CD4-positive, alpha-beta T cell treated with Interleukin-15 for 4 hours (primary cell): ENCODE data around the gene PLA2G4B.

Experiments
- DNase-seq: peaks from one replicate; pipeline ENCODE4 v3.0.0-alpha.2; 2020; ENCODE audit warnings: low spot score

PLA2G4B gene

DNA sequence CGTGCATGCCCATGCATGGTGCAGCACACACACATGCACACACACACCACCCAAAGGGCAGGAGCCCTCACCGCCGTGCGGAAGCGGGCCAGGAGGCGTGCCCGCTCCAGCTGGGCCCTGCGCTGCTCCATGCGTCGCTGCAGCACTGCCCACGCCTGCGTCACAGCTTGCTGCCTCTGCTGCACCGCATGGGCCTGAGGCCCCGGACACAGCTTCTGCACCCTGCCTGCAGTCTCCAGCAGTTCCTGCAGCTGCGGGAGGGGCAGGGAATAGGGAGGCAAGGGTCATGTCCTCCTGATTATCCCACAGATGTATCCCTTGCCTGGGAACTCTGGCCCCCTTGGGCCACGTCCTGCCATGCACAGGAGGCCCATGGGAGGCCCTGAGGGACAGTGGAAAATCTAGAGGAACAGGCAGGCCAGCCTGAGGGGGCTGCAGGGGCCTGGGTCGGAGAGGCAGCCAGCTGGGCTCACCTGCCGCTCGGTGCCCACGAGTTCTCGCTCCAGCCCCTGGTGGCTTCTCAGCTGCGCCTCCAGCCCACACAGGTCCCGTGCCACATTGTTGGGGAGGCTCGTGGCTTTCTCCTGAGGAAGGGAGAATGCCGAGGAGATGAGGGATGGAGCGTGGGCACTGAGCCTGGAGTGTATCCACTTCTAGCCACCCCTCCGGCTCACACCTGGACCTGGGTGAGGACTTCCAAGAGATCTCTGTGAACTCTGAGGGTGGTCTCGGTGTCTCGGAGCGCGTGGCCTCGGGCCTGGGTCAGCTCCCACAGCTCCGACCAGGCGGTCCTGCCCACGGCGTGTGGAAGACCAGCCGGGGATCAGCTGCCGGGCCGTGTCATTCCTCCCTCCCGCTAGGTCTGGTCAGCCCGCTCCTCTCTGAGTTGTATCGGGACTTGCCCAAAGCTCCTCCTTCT lies 31.4 kb downstream of the PLA2G4B start:
- DNase-seq: no peak

DNA sequence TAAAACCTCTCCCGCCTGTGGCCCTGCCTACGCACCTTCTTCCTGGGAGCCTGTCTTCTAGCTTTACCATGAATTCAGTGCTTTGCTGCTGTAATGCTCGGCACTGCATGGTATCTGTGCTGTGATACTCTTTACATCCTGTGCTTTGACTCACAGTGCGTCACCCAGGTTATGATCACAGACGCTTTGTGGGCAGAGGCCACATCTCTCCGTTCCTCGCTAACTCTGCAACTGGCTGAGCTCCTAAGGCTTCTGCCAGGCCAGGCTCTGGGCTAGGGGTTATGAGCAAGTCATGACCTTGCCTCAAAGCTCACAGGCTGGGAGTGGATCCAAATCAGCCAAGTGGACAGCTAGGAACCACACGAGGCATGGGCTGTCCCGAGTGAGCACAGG lies 32.0 kb downstream of the PLA2G4B start:
- DNase-seq: peak; percentile 72

DNA sequence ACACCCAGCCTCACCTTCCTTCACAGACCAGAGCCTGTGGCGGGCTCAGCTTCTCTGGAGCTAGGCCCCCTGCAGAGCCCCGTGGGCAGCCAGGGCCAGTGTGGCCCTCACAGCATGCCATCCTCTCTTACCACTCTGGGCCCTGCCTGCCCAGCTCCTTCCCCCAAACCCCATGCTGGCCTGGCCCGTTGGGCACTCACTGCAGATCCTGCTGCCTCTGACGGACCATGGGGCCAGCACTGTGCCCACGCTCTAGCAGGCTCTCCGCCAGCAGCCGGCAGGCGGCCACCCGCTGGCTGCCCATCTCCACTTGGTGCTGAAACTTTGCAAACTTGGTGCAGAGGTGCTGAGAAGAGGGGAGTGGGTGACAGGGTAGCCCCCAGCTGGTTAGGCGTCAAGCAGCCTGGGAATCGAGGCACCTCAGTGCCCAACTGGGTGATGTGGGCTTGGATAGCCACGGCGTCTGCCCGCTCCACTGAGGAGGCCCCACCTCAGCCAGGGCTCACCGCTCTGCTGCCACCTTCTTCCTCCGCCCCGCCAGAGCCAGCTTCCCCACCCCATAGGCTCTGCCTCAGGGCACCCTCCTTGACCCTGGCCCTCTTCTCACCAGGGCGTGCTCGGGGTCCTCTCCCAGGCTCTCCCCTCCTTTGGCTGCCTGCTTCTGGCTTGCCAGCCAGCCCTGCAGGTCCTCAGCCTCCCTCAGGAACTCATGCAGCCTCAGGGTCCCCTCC lies 32.7 kb downstream of the PLA2G4B start:
- no peak for DNase-seq

DNA sequence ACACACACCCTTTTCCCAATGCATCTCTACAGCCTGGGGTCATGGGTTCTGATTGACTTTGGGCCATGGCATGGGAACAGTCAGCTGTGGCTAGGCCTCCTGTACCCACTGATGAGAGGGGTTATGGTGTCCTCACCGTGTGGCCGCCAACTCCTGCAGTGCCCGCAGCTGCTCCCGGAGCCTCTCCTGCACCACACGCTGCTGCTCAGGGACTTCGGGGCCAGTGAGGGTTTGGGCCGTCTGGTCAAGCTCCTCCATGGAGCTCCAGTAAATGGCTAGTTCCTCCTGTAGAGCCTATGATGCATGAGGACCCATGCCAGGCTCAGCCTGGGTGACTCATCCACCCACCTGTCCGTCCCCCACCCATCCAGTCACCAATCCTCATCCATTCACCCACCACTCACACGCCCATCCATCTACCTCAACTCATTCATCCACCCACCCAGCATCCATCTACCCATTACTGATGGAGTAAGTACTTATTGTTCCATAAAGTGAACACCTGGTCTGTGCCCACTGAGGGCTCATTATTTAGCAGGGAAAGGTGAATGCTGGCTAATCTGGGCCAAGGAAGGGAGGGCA lies 33.6 kb downstream of the PLA2G4B start:
- DNase-seq: no peak

DNA sequence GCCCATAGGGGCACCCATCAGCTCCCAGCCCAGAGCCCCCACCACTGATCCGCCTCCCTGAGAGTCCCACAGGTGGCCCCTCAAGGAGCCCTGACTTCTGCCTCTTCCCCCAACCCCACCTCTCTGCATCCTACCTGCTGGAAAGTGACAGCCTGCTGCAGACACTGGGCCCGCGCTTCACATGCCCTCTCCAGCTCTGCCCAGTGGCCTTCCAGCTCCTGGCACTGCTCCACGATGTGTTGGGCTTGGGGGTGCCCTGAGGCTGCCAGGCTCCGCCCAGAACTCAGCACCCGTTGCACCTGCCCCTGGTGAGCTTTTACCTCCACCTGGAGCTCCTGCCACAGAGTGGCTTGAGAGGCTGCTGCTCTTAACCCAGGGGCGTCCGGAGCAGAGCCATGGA lies 35.1 kb downstream of the PLA2G4B start:
- DNase-seq: no peak

DNA sequence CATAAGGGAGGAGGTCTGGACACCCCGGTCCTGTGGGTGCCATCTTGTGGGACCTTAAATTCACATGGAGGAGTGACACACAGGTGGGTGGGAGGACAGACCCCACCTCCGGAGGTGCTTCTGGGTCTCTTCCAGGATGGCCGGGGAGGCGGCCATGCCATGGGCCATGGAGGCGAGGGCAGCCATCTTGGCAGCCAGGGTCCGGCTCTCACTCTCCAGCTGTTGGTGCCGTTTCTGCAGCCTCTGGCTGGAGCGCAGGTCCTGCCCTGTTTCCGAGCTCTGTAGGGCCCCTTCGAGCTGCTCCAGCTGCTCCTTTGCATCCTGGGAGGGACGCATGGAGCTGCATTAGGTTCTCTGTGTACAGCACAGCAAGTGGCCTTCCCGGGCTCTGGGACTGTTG lies 36.1 kb downstream of the PLA2G4B start:
- DNase-seq: no peak

DNA sequence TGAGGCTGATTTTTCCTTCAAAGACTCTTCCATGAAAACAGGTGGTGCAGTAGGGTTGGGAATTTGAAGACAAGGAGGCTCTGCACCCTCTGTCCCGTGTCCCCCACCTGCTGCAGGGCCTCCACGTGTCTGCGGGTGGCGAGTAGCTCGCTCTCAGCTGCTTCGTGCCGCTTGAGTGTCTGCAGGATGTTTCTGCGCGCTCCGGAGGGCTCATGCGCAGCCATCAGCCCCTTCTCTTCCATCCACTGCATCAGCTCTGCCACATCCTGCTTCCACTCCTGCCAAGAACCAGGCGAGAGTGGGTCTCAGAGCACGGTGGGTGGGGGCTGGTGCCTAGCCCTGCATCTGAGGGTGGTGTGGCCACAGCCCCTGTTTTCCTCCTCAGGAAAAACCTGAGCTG lies 37.4 kb downstream of the PLA2G4B start:
- no peak for DNase-seq

DNA sequence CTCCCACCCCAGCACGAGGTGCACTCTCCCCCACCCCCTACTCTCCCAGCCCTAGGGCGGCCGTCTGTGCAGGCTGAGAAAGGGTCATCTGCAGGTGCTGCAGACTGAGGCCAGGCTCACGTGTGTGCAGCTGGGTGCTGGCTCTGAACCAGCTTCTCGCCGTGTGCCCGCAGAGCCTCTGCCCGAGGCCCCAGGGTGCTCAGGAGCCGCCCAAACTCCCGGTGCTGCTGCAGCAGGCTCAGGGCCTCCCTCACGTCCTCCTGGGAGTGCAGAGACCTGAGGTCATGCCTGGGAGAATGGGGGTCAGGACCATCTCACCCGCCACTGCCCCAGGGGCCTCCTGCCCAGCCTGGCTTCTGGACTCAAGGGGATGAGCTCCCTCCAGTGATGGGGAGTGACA lies 38.0 kb downstream of the PLA2G4B start:
- no peak for DNase-seq

DNA sequence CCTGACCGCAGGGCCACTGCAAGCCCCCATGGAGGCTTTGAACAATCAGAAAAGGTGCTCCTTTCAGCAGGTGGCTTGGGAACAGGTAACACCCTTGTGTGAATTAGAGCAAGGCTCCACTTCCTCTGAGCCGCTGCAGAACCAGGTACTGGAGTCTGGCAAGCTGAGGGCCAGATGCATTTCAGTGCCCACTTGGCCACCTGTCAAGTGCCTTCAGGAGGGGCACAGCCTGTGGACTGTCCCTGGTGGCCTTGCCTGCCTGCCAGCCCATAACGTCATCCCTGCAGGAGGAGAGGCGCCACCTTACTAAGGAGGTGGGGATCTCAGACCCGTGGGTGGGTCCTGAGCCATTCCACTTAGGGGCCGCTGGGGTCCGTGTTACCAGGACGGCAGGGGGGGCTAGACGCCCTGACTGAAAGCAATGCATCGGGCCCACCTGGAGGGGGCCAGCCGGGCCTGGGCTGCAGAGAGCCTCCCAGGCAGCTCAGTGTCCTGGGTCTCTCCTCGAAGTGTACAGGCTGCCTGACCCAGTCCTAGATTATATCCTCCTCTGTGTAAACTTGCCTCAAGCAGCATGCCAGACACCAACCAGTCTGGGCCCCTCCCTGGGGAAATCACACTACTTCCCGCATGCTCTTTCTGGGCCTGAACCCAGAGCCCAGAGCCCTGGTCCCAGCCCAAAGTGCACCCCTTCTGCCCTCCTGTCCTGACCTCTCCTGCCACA lies 39.1 kb downstream of the PLA2G4B start:
- DNase-seq: no peak

DNA sequence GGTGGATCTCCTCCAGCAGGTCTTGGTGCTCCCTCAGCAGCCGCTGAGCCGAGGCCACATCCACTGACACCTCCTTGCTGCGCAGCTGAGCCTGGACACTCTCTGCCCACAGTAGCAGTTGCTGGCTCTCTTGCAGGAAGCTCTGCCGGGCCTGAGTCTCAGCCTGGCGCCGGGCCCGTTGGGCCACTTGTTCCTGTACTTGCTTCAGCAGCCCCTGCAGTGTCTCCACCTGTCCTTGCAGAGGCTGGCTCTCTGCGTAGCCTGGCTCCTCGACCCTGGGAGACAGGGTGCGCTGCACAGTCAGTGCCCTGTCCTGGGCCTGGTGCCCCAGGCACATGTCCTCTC lies 39.7 kb downstream of the PLA2G4B start:
- no peak for DNase-seq

DNA sequence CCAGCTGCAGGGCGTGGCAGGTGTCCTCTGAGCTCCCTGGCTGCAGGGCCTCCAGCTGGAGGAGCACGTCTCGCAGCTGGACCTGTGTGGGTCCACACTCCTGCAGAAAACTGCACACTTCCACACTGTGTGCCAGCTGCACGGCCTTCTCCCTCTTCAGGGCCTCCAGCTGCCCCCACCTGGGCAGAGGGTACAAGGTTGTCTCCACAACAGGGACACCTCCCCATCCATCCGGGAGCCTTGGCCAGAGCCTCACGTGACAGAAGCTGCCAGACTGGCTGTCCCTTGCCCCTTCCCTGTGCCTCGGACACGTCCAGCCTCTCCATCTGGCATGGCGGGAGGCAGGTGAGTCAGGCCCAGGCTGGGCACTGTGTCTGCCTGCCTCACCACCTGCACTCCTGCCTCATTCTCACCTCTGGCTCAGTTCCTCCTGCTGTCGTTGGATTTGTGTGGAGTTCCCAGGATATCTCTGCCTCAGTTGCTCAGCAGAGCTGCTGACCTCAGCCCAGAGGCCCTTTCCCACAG lies 40.7 kb downstream of the PLA2G4B start:
- no peak for DNase-seq

DNA sequence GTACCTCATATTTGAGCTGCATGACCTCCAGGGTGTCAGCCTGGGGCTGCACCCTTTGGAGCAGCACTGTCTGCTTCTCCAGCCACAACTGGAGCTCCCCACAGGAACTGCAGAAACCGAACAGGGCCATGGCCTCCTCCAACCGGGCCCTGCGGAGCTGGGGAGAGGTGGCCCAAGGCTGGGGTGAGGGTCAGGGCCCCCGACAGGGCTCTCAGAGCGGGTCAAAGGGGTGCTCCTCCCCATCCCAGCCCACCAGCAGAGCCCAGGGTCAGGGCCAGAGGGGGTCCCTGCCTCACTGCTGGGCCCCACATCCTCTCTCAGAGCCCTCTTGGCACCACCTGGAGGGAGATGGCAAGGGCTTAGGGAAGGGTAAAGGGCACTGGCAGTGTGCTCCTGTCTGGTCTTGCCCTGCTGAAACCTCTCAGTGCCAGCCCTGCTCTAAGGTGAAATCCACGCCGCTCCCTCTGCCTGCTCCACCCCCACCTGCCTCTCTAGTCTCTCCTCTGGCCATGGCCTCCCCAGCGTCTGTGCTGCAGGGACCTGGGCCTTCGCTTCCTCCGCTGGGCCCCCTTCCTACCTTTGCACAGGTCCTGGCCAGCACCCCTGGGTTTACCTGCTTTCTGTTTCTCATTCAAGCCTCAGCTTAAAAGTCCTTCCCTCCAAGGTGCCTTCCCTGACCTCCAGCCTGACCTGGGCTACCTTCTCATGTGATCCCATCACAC lies 41.7 kb downstream of the PLA2G4B start:
- no peak for DNase-seq

DNA sequence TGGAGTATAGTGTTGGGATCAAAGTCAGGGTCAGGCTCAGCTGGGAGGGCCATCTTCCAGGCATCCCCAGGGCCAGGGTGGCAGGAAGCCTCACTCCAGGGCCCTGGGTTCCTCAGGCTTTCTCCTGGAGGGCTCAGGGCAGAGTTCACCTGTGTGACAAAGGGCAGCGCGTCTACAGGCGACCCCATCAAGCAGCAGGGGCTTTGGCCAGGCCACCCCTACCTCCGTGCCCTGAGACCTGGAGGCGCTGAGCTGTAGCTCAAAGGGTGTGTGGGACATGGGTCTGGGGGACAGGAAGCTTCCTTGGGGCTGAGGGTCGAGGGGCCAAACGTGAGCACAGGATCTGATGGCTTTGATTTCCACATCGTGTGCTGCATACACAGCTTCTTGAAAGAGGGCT lies 42.4 kb downstream of the PLA2G4B start:
- DNase-seq: no peak

DNA sequence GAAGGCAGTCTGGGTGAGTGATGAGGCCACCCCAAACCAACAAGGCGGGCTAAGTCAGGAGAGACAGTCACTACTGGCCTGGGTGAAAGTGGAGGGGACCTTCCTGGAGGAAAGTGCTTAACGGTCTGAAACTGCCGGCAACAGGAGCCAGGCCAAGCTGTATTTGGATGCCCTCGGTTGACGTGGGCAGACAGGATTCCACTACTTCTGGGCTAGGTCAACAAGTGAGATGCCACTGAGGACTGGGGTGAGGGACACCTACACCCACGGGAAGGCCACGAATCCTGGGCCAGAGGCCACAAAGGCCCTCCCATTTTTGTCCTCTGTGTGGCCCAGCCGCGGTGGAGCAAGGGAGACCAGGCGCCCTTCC lies 42.9 kb downstream of the PLA2G4B start:
- DNase-seq: no peak

DNA sequence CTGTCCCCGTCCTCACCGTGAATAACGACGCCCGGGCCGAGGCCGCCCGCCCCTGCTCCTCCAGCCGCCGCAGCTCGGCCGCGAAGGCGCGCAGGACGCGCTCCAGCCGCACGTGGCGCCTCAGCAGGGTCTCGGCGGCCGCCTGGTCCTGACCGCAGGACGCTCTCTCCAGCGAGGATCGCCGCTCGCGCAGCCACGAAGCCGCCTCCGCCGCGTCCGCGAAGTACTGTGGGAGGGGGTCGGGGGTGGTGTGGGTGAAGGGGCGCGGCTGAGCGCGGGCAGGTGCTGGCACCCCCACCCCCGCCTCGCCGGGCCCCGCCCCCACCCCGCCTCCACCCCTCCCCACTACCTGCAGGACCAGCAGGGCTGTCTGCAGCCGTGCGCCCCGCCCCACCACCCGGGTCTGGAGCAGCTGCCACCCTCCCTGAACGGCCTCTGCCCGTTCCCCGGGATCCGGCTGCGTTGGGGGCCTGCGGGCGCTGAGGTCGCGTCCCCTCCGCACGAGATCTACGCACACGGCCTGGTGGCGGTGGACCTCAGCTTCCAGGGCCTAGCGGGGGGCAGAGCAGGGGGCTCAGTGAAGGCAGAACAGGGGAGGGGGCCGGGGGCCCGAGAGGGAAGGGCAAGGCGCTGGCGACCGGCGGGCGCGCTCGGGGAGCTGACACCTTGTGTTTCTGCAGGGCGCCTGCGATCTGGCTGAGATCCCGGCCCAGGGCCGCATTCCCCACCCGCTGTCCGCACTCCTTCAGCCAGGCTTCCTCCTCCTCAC lies 43.5 kb downstream of the PLA2G4B start:
- DNase-seq: no peak

DNA sequence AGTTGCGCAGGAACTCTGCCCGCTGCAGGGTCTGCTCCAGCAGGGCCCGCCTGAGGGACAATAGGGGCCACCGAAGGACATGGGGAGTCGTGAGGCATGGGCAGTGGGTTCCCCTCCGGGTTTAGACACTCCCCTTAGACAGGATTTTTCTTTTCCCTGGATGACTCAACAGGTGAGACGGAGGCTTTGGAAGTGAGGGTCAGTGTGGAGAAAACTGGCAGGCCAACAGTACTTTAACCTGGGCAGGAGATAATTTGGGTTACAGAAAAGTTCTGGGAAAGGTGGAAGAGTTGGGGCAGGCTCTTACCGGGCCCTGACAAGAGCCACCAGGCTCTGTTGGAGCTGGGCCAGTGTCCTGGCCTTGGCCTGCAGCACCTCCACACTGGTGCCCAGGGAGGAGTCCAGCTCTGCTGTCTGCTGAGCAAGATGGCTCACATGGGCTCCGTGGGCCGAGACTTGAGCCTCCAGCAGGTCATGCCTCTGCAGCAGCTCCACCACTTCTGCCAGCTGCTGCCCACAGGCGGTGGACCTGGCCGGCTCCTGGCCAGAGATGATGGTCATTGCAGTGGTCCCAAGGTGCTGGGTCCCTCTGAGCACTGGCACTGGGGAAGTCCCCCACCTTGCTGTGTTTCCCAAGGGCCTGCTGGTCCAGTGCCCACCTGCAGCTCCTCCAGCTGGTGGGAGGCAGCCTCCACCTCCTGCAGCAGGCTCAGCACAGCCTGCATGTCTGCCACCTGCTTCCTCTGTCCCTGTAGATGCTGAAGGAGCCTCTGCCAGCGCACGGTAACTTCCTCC lies 44.2 kb downstream of the PLA2G4B start:
- no peak for DNase-seq

DNA sequence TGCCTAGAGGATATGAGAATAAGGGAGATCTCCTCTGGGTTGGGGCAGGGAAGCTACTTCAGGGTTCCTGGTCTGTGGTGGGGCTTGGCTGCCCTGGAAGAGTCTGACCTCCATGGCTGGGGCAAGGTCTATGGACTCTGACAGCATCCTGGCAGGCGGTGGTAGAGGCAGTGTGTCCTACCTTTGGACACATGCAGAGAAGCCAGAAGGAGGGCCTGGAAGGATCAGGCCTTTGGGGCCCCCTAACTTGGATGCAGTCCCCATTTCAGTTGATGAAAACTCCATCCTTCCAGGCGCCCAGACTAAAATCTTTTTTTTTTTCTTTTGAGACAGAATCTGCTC lies 44.8 kb downstream of the PLA2G4B start:
- DNase-seq: no peak

DNA sequence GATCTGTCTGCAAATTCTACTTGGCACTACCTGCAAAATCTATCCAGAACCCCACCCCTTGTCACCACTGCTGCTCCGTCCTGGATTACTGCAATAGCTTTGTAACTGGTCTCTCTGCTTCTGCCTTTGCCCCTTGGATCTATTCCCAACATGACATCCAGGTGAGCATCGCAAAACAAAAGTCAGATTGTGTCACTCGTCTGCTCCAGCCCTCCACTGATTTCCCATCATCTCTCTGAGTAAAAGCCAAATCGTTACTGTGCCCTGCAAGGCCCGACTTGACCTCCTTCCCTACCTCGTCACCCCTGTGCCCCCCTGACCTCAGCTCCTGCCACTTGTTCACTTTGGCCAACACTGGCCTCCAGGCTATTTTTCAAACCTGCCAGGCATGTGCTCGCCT lies 45.8 kb downstream of the PLA2G4B start:
- no peak for DNase-seq

DNA sequence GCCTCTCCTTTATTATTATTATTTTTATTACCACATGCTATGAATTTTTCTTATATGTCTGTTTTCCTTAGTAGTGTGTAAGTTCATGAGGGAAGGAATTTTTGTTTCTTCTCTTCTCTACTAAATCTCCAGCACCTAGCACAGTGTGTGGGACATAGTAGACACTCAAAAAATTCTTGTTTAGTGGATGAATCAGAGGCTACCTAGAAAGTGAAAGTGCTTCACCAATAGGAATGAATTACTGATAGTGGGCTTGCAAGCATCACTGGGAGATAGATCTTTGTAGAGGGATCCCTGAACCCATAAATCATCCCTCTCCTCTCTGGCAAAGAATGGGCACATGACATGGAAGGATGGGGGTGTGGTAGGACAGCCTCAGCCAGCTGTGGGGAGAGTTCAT lies 46.7 kb downstream of the PLA2G4B start:
- no peak for DNase-seq

DNA sequence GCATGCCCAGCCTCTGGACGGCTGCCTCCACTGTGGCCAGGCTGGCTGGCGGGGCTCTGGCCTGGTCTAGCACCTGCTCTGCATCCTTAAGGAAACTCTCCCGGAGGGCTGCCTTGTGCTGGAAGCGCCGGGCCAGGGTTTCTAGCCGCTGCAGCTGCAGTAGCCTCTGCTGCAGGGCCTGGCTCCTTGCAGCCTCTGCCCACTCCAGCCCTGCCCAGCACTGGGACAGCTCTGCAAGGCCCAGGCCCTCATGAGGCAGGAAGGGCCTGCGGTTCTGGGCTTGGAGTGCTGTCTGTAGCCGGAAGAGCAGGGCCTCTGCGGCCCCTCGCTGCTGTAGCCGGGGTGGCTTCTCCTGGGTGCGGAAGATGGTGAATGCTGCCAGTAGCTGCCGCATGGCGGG lies 47.2 kb downstream of the PLA2G4B start:
- no peak for DNase-seq
